Gastrocnemius medialis (tissue), 4 donors: ENCODE data around the gene DLAT. TPM values are rescaled to one million over a fixed set of nuclear protein-coding genes. Genes with fewer than 3 reads are reported as not detected.

Source experiments
- ATAC-seq, 2 donors: fragments of 150-250 bp; one replicate each; pipeline ENCODE4 v1.9.1; 2016
- DNase-seq, 2 donors: peaks; one replicate each; pipeline ENCODE4 v3.0.0-alpha.2; 2019
- H3K27ac ChIP-seq, 4 donors: fragments of 200-600 bp; sonication (generic); 1 replicate in 1 of 4; 2 replicates in 3 of 4; pipeline ENCODE4 v1.5.1; 2016 to 2018; ENCODE audit warnings: mild to moderate bottlenecking in 2 of 4, moderate library complexity in 1 of 4
- H3K27me3 ChIP-seq, 3 donors: fragments of 200-600 bp; sonication (generic) in 2 of 3; 1 replicate in 1 of 3; 2 replicates in 2 of 3; pipeline versions ENCODE4 v1.5.1 to v1.6.0; 2016 to 2019; ENCODE audit warnings: mild to moderate bottlenecking in 1 of 3, moderate library complexity in 1 of 3
- H3K36me3 ChIP-seq, 2 donors: fragments of 200-600 bp; sonication (generic) in 1 of 2; one replicate each; pipeline ENCODE4 v1.5.1; 2017 to 2018
- H3K4me1 ChIP-seq, 2 donors: fragments of 200-600 bp; sonication (generic) in 1 of 2; one replicate each; pipeline ENCODE4 v1.5.1; 2016 to 2017; ENCODE audit warnings: mild to moderate bottlenecking in 2 of 2
- H3K4me3 ChIP-seq, 4 donors: fragments of 200-600 bp; sonication (generic) in 3 of 4; 1 replicate in 1 of 4; 2 replicates in 3 of 4; pipeline ENCODE4 v1.5.1; 2016 to 2019; ENCODE audit warnings: mild to moderate bottlenecking in 2 of 4
- H3K9me3 ChIP-seq, 3 donors: fragments of 200-600 bp; sonication (generic) in 2 of 3; 1 replicate in 1 of 3; 2 replicates in 2 of 3; pipeline ENCODE4 v1.5.1; 2016 to 2019
- POLR2A ChIP-seq, 2 donors: fragments of 450-650 bp; IDR thresholded peaks; one replicate each; pipeline ENCODE4 v1.6.1; 2017; ENCODE audit warnings: antibody characterized with exemption in 2 of 2, mild to moderate bottlenecking in 2 of 2, moderate library complexity in 2 of 2
- in situ Hi-C, 4 donors: fragments of 200-750 bp; cut with MboI; loops; one replicate each; pipeline versions ENCODE4 v1.15.0 to v1.8.0; 2017; ENCODE audit warnings: low sequenced_read_pairs in 4 of 4
- intact Hi-C: fragments of 100-400 bp; cut with DNase I; formaldehyde crosslinking; loops from one replicate; pipeline ENCODE4 v1.15.1; 2023; ENCODE audit warnings: low total_unique reads
- total RNA-seq, 4 donors: library from RNA; depleted of rRNA; stranded (reverse); fragments of >200 nt; gene quantifications; one replicate each; pipeline versions ENCODE4 v1.1.0 to v1.2.3, GENCODE V29; 2016
- TF ChIP-seq, protein P1 (sequence below), 5 experiments: fragments of 450-650 bp in 3 of 5; fragments of 200-600 bp in 2 of 5; sonication (generic) in 2 of 5; IDR thresholded peaks in 4 of 5; conservative IDR thresholded peaks in 1 of 5; 1 replicate in 4 of 5; 2 replicates in 1 of 5; pipeline ENCODE4 v1.5.1; 2016 to 2019; ENCODE audit warnings: antibody characterized with exemption in 5 of 5, mild to moderate bottlenecking in 3 of 5, moderate library complexity in 3 of 5

The DLAT gene
- total RNA-seq, 4 donors from 2014 or later = 60.1 to 117 (median 67.8) TPM

DNA sequence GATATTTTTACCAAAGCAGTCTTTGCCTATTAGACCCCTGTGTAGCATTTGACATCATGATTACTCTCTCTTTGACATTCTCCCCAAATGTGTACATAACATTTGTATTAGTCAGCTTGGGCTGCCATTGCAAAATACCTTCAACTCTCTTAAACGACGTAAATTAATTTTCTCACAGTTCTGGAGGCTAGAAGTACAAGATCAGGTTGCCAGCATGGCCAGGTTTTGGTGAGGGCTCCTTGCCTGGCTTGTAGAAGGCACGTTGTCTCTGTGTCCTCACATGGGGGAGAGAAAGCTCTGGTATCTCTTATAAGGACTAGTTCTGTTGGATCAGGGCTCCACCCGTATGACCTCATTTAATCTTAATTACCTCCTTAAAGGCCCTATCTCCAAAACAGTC, 12.3 kb upstream of the DLAT start:
- DNase-seq (no peak), ATAC-seq (no peak)
- in situ Hi-C loops (no loop called here), intact Hi-C loops (no loop called here)
- Histone ChIP-seq H3K4me1 (peaks cover 0 to 16% of the 10 kb centered on the region in 2 donors), H3K27ac (no peak overlapping the region), H3K4me3 (no peak overlapping the region), H3K9me3 (no peaks in the 10 kb centered on the region), H3K36me3 (no peaks in the 10 kb centered on the region), H3K27me3 (no peaks in the 10 kb centered on the region)
- no peak for TF ChIP-seq POLR2A (IDR thresholded peaks at IDR 0.05)
- TF ChIP-seq, protein P1, sequence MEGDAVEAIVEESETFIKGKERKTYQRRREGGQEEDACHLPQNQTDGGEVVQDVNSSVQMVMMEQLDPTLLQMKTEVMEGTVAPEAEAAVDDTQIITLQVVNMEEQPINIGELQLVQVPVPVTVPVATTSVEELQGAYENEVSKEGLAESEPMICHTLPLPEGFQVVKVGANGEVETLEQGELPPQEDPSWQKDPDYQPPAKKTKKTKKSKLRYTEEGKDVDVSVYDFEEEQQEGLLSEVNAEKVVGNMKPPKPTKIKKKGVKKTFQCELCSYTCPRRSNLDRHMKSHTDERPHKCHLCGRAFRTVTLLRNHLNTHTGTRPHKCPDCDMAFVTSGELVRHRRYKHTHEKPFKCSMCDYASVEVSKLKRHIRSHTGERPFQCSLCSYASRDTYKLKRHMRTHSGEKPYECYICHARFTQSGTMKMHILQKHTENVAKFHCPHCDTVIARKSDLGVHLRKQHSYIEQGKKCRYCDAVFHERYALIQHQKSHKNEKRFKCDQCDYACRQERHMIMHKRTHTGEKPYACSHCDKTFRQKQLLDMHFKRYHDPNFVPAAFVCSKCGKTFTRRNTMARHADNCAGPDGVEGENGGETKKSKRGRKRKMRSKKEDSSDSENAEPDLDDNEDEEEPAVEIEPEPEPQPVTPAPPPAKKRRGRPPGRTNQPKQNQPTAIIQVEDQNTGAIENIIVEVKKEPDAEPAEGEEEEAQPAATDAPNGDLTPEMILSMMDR (IDR thresholded peaks at IDR 0.05 in 4 of 5, conservative IDR thresholded peaks at IDR 0.05 in 1 of 5) = no peak

DNA sequence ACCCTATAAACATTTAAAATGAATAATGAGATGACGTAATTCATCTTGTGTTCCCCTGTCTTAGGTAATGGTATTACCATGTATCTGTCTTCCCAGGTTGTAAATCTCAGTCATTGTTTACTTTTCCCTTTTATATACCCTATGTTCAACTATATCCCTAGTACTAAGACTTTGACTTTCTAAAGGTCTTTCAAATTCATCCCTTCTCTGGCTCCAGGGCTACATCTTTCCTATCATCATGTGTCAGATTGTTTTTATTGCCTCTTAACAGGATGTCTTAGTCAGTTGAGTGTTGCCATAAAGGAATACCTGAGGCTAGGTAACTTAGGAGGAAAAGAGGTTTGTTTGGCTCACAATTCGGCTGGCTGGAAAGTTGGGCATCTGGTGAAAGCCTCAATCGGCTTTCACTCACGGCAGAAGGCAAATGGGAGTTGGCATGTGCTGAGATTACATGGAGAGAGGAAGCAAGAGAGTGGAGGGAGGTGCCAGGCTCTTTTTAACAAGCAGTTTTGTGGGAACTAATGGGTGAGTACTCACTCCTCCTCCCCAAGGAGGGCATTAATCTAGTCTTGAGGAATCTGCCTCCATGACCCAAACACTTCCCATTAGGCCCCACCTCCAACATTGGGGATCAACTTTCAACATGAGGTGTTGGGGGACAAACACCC, 11.6 kb upstream of the DLAT start:
- DNase-seq (no peak), ATAC-seq (no peak)
- TF ChIP-seq, protein P1 (IDR thresholded peaks at IDR 0.05 in 4 of 5, conservative IDR thresholded peaks at IDR 0.05 in 1 of 5) = no peak
- no peak for TF ChIP-seq POLR2A (IDR thresholded peaks at IDR 0.05)
- Histone ChIP-seq H3K4me3 (no peak overlapping the region), H3K4me1 (peaks cover 0 to 16% of the 10 kb centered on the region in 2 donors), H3K27ac (peak overlapping the region in 1 of 4 donors; percentile 45), H3K27me3 (no peaks in the 10 kb centered on the region), H3K36me3 (no peaks in the 10 kb centered on the region), H3K9me3 (no peaks in the 10 kb centered on the region)
- intact Hi-C loops = no loop called here
- in situ Hi-C loops = no loop called here

DNA sequence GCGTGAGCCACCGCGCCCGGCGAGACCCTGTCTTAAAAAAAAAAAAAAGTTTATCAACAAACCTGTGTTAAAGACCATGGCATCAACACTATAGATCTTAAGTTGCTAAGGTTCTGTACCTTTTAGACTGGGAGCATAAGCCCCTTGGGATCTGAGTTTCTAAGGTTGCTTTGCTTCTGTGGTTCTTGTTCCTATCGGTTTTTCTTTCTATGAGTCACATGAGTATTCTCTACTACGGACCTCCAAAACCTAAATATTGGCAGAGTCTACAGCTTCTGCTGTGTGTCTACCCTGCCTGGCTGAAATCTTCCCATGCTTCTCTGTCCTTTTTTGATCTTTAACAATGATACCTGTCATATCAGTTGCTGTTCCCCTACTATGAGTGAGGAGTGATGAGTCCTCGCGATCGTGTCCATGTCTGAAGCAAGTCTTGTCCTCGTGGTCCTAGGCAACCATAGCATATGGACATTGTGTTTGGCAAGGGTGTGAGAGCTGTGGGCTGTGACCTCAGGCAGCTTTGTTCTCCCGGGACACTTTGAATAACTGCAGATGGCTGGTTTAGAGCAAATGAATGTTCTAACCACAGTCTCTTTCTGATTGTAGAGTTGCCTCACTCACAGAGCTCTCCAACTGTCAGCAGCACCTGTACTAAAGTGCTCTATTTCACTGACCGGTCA, 9.0 kb upstream of the DLAT start:
- Histone ChIP-seq H3K27ac (peak overlapping the region; percentile 60 to 80 (median 67)), H3K4me3 (no peak overlapping the region), H3K4me1 (peaks cover 0 to 21% of the 10 kb centered on the region in 2 donors), H3K36me3 (peaks cover 0 to 4% of the 10 kb centered on the region in 2 donors), H3K9me3 (no peaks in the 10 kb centered on the region), H3K27me3 (no peaks in the 10 kb centered on the region)
- ATAC-seq = peak; percentile 72 to 81
- in situ Hi-C loops = no loop called here
- intact Hi-C loops = no loop called here
- no peak for DNase-seq
- TF ChIP-seq, protein P1 (IDR thresholded peaks at IDR 0.05 in 4 of 5, conservative IDR thresholded peaks at IDR 0.05 in 1 of 5) = no peak
- no peak for TF ChIP-seq POLR2A (IDR thresholded peaks at IDR 0.05)

DNA sequence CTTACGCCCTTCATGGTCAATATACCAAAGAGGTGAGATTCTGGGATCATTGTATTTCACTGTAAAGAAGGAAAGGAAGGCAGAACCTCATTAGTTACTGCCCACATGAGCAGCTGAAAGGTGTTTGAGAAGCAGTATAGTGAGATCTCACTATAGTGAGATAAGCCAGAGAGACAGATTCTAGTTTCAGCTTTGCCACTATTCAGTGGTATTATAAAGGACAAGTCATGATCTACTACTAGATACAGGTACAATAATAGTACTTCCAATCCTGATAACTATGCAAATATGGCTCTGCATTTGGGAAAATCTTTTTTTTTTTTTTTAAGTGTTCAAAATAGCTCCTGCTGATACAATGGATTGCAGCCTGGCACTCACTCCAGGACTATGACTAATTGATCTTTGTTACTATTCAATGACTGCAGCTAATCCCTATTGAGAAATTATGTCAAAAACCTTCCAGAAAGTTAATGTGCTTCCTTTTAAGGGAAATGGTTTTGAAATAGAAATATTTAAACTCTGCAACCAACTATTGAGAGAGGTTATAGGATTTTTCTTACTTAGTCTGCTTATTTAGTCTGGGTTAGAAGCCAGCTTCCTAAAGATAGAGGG, 8.3 kb upstream of the DLAT start:
- H3K36me3 ChIP-seq = peaks cover 0 to 4% of the 10 kb centered on the region in 2 donors

More for the DNA sequence above, 8.3 kb upstream of the DLAT start:
- Histone ChIP-seq H3K27me3 (no peaks in the 10 kb centered on the region), H3K27ac (peak overlapping the region; percentile 60 to 80 (median 67)), H3K4me1 (peaks cover 0 to 21% of the 10 kb centered on the region in 2 donors), H3K4me3 (no peak overlapping the region), H3K9me3 (no peaks in the 10 kb centered on the region)
- intact Hi-C loops = no loop called here
- peak in 1 of 2 donors; percentile 43 for ATAC-seq
- TF ChIP-seq, protein P1 (IDR thresholded peaks at IDR 0.05 in 4 of 5, conservative IDR thresholded peaks at IDR 0.05 in 1 of 5) = no peak
- no peak for TF ChIP-seq POLR2A (IDR thresholded peaks at IDR 0.05)
- in situ Hi-C loops = no loop called here
- no peak for DNase-seq
